ENCODE data around the gene PTGFRN.

DNA sequence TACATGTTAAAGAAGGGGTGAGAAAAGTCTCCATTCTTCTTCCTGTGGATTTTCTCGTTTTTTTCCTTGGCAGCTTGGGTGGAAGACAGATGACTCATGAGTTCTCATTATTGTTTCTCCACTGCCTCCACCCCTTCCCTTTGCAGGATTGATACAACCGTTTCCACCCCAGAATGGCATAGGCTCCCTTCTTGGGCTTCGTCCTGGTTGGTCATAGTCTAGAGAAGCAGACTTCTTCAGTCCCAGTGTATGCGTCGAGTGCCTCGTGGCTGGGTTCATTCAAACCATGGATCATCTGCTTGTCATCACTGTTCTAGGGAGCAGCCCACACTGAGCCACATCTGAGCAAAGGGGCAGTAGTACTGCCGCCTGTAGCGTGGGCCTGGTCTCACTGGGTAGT lies 13.7 kb downstream of the PTGFRN start:
- TF ChIP-seq EP300 (IDR thresholded peaks at IDR 0.05) = no peak
- TF ChIP-seq POLR2A (IDR thresholded peaks at IDR 0.05) = no peak
- TF ChIP-seq, protein P1, sequence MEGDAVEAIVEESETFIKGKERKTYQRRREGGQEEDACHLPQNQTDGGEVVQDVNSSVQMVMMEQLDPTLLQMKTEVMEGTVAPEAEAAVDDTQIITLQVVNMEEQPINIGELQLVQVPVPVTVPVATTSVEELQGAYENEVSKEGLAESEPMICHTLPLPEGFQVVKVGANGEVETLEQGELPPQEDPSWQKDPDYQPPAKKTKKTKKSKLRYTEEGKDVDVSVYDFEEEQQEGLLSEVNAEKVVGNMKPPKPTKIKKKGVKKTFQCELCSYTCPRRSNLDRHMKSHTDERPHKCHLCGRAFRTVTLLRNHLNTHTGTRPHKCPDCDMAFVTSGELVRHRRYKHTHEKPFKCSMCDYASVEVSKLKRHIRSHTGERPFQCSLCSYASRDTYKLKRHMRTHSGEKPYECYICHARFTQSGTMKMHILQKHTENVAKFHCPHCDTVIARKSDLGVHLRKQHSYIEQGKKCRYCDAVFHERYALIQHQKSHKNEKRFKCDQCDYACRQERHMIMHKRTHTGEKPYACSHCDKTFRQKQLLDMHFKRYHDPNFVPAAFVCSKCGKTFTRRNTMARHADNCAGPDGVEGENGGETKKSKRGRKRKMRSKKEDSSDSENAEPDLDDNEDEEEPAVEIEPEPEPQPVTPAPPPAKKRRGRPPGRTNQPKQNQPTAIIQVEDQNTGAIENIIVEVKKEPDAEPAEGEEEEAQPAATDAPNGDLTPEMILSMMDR (IDR thresholded peaks at IDR 0.05) = no peak
- TF ChIP-seq POLR2AphosphoS5 (IDR thresholded peaks at IDR 0.05) = no peak

Measured in sigmoid colon (tissue), 4 donors.